Activated CD8-positive, alpha-beta memory T cell treated with anti-CD3 and anti-CD28 coated beads, Interleukin-2, amount 50 U/mL, for 4 hours (primary cell): ENCODE results near the gene MRPL11.
"Not testable (repeated sequence)": the region's sequence is repeated elsewhere in the genome, so short reads cannot be mapped to it uniquely, and the experiment has no call there.

Experiments
- DNase-seq: peaks from one replicate; pipeline ENCODE4 v3.0.0-alpha.2; 2020

Gene MRPL11

GRCh38 chr11:66466225-66467033 is 27.8 kb upstream of the MRPL11 start, which contains the start of gene PELI3:
PELI3 (plus strand) TSS chr11:66466905; CDS start chr11:66468129, 1,224 bp downstream.
- peak; percentile 95 for DNase-seq

- DNase-seq: no peak
Measured at GRCh38 chr11:66465373-66466224, 27.0 kb upstream of the MRPL11 start.

GRCh38 chr11:66464916-66465315 is 26.3 kb upstream of the MRPL11 start:
- no peak for DNase-seq

- DNase-seq: not testable (repeated sequence)
Measured at GRCh38 chr11:66464116-66464515, 25.5 kb upstream of the MRPL11 start.

- DNase-seq: no peak
Measured at GRCh38 chr11:66462911-66463310, 24.3 kb upstream of the MRPL11 start.

- DNase-seq: no peak
Measured at GRCh38 chr11:66462010-66462409, 23.4 kb upstream of the MRPL11 start.

- no peak for DNase-seq
Measured at GRCh38 chr11:66459138-66459778, 20.6 kb upstream of the MRPL11 start.

GRCh38 chr11:66457826-66458225 is 19.2 kb upstream of the MRPL11 start:
- no peak for DNase-seq

GRCh38 chr11:66454828-66455227 is 16.2 kb upstream of the MRPL11 start:
- no peak for DNase-seq

GRCh38 chr11:66454247-66454646 is 15.6 kb upstream of the MRPL11 start:
- no peak for DNase-seq

- no peak for DNase-seq
Measured at GRCh38 chr11:66451663-66452062, 13.0 kb upstream of the MRPL11 start.

- DNase-seq: no peak
Measured at GRCh38 chr11:66450560-66450959, 11.9 kb upstream of the MRPL11 start.

GRCh38 chr11:66448523-66448922 is 9.9 kb upstream of the MRPL11 start:
- DNase-seq: no peak

GRCh38 chr11:66447012-66447411 is 8.4 kb upstream of the MRPL11 start:
- no peak for DNase-seq

- DNase-seq: no peak
Measured at GRCh38 chr11:66443602-66444001, 5.0 kb upstream of the MRPL11 start.

- not testable (repeated sequence) for DNase-seq
Measured at GRCh38 chr11:66440940-66441282, 2.3 kb upstream of the MRPL11 start.

- not testable (repeated sequence) for DNase-seq
Measured at GRCh38 chr11:66440101-66440939, 1.7 kb upstream of the MRPL11 start.

GRCh38 chr11:66437979-66438503 is 607 bp downstream of the MRPL11 start:
- no peak for DNase-seq

- no peak for DNase-seq
Measured at GRCh38 chr11:66432597-66432996, 6.1 kb downstream of the MRPL11 start.

GRCh38 chr11:66431871-66432329 is 6.7 kb downstream of the MRPL11 start:
- DNase-seq: not testable (repeated sequence)

- not testable (repeated sequence) for DNase-seq
Measured at GRCh38 chr11:66431287-66431686, 7.4 kb downstream of the MRPL11 start.

GRCh38 chr11:66429983-66430602 is 8.6 kb downstream of the MRPL11 start:
- DNase-seq: peak; percentile 74
